EL (cell line): ENCODE data around the gene ITGA6.
"Not testable (repeated sequence)": the region's sequence is repeated elsewhere in the genome, so short reads cannot be mapped to it uniquely, and the experiment has no call there.

ENCODE experiments used
- DNase-seq: peaks from one replicate; pipeline ENCODE4 v3.0.0-alpha.2; 2016

Gene ITGA6

DNA sequence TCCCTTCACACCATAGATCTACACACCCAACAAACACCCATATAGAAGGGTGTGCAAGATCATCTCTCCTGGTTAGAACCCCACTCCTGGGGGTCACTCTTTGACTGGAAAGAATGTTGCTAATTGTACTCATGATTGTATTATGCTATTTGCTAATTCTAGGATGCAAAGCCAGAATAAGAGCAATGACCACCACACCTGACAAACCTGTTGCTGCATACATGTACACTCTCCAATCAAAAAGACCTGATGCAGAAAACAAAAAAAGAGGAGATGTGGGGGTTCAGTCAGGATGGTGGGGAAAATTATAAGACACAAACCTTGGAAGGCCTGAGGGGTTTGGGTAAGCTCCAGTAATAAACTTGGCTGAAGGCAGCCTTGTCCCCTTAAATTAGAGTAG is 91.6 kb downstream of the ITGA6 start:
- DNase-seq: no peak

DNA sequence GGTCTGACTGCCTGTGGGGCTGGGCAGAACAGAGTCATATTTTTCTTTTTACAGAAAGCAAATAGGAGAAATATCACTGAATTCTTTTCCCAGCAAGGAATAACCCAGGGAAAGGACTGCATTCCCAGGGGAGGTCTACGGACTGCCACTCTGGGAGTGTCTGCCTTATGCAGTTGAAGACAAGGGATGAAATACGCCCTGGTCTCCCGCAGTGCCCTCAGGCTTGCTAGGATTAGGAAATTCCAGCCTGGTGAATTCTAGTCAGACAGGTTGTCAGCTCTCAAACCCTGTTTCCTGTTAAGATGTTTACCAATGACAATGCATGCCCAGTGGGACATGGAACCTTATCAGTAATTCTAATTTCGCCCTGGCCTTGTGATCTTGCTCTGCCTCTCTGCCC is 98.2 kb downstream of the ITGA6 start:
- DNase-seq: no peak

DNA sequence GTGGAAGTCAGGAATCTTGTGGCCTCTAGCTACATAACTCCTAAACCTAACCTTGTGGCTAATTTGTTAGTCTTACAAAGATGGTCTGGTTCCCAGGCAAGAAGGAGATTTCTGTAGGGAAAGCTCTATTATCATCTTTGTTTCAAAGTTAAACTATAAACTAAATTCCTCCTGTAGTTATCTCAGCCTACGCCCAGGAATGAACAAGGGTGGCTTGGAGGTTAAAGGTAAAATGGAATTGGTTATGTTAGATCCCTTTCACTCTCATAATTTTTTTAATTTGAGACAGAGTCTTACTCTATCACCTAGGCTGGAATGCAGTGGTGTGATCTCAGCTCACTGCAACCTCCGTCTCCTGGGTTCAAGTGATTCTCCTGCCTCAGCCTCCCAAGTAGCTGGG is 103.9 kb downstream of the ITGA6 start:
- no peak for DNase-seq

DNA sequence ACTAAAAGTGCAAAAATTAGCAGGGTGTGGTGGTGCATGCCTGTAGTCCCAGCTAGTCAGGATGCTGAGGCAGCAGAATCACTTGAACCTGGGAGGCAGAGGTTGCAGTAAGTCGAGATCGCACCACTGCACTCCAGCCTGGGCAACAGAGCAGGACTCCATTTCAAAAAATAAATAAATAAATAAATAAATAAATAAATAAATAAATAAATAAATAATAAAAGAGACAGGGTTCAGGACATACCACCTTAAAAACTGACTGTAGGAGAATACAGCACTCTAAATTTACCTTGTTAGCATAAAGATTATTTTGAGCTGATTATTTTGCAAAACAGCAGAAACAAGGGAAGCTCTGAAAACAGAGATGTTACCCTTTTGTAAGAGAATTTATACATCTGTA is 105.1 kb downstream of the ITGA6 start:
- DNase-seq: not testable (repeated sequence)

DNA sequence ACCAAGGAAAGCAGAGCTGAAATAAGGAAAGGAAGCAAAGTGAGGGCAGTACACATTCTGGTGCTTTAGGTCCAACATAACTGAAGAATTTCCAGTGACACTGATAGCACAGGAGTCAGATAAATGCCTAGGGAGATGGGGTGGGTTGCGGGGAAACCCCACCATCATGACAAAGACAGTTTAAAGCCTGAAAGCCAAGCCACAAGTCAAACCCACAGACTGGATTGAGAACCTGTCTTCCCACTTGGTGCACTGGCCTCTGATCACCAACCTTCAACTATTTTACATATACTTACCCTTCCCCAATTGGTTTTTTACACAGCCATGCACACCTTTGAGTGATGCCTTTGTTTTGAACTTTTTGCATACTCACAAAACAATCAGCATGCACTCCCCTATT is 106.3 kb downstream of the ITGA6 start:
- no peak for DNase-seq

DNA sequence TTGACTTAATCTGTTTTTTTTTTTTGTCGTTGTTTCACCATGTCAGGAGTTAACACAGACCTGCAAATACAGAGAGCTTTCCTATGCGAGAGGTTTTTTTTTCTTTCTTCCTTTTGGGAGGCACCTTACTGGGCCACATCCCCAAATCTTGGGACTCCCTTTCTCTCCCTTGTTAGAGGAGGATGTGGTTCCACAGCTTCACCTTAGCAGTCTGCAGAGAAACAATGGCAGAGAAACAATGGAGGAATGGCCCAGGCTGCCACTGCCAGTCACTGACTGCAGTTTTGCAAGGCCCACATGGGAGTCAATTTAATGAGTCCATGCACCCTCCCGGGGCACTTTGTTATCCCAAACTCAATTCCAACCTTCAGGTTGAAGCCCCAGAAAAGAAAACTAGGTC is 107.7 kb downstream of the ITGA6 start:
- DNase-seq: no peak

DNA sequence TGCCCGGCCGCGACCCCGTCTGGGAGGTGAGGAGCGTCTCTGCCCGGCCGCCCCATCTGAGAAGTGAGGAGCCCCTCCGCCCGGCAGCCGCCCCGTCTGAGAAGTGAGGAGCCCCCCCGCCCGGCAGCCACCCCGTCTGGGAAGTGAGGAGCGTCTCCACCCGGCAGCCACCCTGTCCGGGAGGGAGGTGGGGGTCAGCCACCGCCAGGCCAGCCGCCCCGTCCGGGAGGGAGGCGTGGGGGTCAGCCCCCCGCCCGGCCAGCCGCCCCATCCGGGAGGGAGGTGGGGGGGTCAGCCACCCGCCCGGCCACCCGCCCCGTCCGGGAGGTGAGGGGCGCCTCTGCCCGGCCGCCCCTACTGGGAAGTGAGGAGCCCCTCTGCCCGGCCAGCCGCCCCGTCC is 110.5 kb downstream of the ITGA6 start:
- not testable (repeated sequence) for DNase-seq

DNA sequence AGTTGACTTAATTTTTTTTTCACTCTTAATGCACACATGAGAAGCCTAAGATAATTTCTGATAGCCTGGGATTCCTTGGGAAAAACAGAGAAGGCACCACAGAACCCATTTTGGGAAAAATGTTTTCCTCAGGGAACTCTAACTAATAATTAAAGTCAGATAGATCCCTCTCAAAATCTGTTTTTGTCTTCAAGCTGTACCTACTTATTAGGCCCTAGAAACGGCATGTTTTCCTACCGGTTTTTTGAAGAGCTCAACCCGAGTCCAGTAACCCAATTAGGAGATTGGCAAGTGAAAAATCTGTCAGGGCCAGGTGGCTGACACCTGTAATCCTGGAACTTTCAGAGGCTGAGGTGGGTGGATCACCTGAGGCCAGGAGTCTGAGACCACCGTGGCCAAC is 112.4 kb downstream of the ITGA6 start:
- DNase-seq: no peak

DNA sequence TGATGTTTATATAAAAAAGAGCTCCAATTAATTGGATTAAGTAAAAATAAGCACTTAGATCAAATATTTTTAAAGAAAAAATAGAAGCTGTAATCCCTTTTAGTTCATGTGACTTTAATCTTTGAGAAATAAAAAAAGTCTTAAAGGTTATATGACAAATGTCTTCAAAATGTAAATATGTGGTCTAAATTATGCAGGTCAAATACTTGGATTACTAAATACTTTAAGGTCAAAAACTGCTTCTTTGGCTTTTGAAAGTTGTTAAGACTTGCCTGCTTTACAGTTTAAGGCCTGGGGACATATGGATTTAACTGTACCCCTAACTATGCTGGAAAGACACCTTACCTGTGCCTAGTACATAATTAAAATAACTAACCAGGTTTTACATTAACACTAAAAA is 113.0 kb downstream of the ITGA6 start:
- peak; percentile 28 for DNase-seq

DNA sequence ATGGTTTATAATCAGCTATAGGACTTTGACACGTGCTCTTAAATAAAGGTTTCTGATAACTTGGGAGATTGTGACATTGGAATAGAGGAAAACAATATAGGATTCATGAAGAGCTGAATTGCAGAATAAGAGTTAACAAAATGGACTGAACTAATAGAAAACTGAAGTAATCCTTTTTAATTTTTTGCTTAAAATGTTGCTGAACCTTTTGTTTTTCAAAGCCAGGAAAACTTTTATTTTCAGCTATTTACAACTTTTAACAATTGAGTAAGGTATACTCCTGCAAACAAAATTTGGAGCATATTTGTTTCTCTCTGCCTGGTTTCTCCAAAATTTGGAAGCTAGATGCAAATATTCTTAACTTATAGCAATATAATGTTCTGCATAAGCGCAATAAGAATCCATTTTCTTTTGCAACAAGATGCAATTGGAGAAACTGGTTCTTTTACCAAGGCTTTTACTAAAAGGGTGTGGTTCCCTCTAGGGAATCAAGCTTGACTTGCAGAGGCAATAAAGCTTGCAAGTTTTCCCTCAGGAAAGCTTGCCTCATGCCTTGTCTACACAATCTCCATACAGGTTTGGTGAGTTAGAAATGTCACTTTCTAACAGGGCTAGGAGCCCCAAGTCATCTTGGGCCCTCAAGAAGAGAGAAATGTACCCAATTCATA is 118.2 kb downstream of the ITGA6 start:
- DNase-seq: no peak

DNA sequence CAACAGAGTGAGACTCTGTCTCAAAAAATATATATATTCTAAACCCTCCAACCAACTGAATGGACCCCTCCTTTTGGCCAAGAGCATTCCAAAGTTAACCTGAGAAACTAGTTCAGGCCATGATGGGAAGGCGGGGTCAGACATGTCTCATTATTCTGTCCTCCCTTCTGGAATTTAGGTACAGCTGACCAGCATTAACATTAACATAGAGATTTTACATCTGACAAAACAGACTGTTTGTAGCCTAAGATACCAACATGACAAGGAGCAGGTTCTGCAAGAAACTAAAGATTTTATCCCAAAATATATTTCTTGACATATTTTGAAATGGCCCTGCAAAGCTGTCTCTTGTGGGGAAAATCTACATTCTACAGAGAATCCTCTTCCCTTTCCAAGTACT is 121.7 kb downstream of the ITGA6 start:
- DNase-seq: no peak

DNA sequence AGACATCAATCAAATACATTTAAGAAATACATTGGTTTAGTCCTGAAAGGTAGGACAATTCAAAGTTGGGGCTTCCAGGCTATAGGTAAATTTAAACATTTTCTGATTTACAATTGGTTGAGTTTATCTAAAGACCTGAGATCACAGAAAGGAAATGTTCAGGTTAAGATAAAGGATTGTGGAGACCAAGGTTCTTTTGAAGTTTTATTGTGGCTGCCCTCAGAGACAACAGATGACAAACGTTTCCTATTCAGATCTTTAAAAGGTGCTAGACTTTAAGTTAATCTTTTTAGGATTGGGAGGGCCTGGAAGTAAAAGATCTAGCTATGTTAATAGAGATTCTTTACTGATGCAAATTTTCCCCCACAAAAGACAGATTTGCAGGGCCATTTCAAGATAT is 122.4 kb downstream of the ITGA6 start:
- DNase-seq: not testable (repeated sequence)

DNA sequence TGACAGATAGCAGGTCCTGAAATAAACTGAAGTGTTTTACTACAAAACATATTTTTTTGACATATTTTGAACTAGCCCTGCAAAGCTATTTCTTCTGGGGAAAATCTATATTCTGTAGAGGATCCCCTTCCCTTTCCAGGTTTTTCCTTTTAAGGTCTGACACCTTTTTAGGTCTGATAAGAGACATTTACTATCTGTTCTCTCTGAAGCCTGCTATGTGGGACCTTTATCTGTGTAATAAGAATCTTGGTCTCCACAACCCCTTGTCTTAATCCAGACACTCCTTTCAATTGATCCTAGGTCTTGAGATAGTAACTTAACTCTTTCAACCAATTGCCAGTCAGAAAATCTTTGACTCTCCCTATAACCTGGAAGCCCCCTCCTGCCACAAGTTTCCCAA is 123.0 kb downstream of the ITGA6 start:
- DNase-seq: no peak

DNA sequence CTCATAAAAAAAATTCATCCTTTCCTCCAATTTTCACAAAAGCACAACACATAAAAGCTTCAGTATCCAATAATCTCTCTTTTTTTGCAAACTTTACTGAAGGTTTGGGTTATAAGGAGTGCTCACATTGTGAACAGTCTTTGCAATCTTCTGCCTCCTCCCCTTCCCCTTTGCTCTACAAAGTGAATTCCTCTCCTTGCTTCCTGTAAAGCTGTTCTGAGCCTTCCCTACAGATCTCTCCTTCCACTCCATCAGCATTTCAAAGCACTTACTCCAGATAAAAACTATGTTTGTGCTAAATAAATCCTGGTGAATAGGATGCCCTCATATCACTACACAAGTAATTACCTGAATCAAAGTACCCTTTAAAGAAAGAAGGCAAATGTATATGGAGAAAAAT is 123.9 kb downstream of the ITGA6 start:
- no peak for DNase-seq

DNA sequence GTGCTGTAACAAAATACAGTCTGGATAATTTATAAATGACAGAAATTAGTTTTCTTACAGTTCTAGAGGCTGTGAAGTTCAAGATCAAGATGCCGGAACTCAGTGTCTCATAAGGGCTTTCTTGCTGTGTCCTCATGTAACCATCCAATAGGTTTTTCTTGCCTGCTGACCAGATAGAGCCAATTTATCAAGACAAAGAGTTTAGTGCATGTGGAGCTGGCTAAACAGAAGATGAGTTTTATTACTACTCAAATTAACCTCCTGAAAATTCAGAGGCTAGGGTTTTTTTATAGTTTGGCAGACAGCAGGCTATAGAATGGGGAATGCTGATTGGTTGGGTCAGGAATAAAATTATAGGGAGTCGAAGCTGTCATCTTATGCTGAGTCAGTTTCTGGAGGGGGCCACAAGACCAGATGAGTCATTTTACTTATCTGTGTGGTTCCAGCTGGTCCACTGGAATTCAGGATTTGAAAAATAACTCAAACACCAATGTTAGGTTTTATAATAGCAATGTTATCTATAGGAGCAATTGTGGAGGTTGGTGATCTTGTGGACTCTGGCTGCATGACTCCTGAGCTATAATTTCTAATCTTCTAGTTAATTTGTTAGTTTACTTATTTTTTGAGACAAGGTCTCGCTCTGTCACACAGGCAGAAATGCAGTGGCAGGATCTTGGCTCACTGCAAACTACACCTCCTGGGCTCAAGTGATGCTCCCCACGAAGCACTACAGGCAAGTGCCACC is 125.3 kb downstream of the ITGA6 start:
- DNase-seq: peak; percentile 84

DNA sequence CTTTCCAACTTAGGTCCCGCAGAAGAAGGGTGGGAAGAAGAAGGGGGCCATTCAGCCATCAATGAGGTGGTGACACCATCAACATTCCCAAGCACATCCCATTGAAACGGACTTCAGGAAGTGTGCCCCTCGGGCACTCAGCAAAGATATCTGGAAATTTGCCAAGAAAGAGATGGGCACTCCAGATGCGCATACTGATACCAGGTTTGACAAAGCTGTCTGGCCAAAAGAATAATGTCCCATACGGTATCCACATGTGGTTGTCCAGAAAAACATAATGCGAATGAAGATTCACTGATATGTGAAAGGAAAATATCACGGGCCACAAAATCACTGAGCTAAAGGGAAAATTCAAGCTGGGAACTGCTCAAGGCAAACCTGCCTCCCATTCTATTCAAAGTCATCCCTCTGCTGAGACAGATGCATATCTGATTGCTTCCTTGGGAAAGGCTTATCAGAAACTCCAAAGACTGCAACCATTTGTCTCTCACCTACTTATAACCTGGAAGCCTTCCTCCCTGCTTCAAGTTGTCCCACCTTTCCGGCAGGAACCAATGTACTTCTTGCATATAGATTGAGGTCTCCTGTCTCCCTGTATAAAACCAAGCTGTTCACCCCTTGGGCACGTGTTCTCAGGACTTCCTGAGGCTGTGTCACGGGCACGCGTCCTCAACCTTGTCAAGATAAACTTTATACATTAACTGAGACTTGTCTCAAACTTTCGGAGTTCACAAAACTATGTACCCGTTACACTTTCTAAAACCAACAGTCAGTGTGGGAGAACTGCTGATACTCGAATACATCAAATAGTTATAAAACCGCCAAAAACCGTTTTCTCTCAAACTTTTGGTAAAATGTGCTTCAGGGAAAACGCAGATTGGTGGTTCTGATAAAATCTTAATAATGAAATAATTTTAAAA is 127.2 kb downstream of the ITGA6 start:
- DNase-seq: no peak

DNA sequence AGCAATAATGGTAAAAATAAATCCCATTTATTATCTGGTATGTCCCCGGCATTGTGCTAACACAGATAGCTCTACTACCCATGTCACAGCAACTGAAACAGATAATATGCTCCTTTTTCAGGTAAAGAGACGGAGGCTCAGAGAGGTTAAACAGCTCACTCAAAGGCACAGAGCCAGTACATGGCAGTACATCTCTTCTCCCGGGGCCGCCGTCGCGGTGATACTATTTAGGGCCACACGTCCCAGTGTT is 127.8 kb downstream of the ITGA6 start:
- no peak for DNase-seq
